Neural cell (in vitro differentiated cells): ENCODE results near the gene DSCAM. TPM values are rescaled to one million over a fixed set of nuclear protein-coding genes. Genes with fewer than 3 reads are reported as not detected.

Experiments used
- H2AFZ ChIP-seq: fragments of 200-600, 300-800 bp; sonication (generic), shearing (Covaris generic); 2 replicates; pipeline ENCODE4 v1.6.0; 2014; ENCODE audit warnings: low read depth, mild to moderate bottlenecking, antibody characterized with exemption, low read length, moderate library complexity
- H3F3A ChIP-seq: fragments of 200-600 bp; shearing (Covaris generic); 2 replicates; pipeline ENCODE4 v1.6.1; 2016; ENCODE audit warnings: mild to moderate bottlenecking, moderate library complexity, mixed read lengths, antibody characterized with exemption, low read length; ENCODE audit not compliant: insufficient read depth, poor library complexity, severe bottlenecking
- H3K27ac ChIP-seq: fragments of 200-600, 300-800 bp; sonication (generic), shearing (Covaris generic); 2 replicates; pipeline ENCODE4 v1.5.1; 2014; ENCODE audit warnings: mild to moderate bottlenecking, low read length, moderate library complexity
- H3K27me3 ChIP-seq: fragments of 300-800, 200-600 bp; sonication (generic), shearing (Covaris generic); 2 replicates; pipeline ENCODE4 v1.6.0; 2014; ENCODE audit warnings: mild to moderate bottlenecking, low read depth, low read length, moderate library complexity; ENCODE audit not compliant: insufficient read depth
- H3K36me3 ChIP-seq: fragments of 300-800, 200-600 bp; sonication (generic), shearing (Covaris generic); 2 replicates; pipeline ENCODE4 v1.5.1; 2014; ENCODE audit warnings: mild to moderate bottlenecking, antibody characterized with exemption, low read length, moderate library complexity; ENCODE audit not compliant: insufficient read depth
- H3K4me2 ChIP-seq: fragments of 300-800, 200-600 bp; sonication (generic), shearing (Covaris generic); 2 replicates; pipeline ENCODE4 v1.6.0; 2014; ENCODE audit warnings: mild to moderate bottlenecking, low read length
- H3K4me3 ChIP-seq: fragments of 300-800, 200-600 bp; sonication (generic), shearing (Covaris generic); 2 replicates; pipeline ENCODE4 v1.5.1; 2014; ENCODE audit warnings: mild to moderate bottlenecking, low read length, moderate library complexity
- H3K79me2 ChIP-seq: fragments of 200-600 bp; shearing (Covaris generic); replicated peaks from 2 replicates; pipeline ENCODE4 v1.6.0; 2014; ENCODE audit warnings: mild to moderate bottlenecking, low read length, moderate library complexity; ENCODE audit not compliant: insufficient read depth
- H3K9ac ChIP-seq: fragments of 300-800, 200-600 bp; sonication (generic), shearing (Covaris generic); 2 replicates; pipeline ENCODE4 v1.6.1; 2016; ENCODE audit warnings: mild to moderate bottlenecking, low read length, mixed read lengths
- H3K9me2 ChIP-seq: fragments of 200-600 bp; shearing (Covaris generic); 2 replicates; pipeline ENCODE4 v1.6.1; 2016; ENCODE audit warnings: mild to moderate bottlenecking, low read length, mixed read lengths; ENCODE audit not compliant: insufficient read depth
- H3K9me3 ChIP-seq: fragments of 200-600, 300-800 bp; sonication (generic), shearing (Covaris generic); 2 replicates; pipeline ENCODE4 v1.6.1; 2016; ENCODE audit warnings: mild to moderate bottlenecking, mixed run types, low read length, moderate library complexity, mixed read lengths
- H4K20me1 ChIP-seq: fragments of 200-600 bp; shearing (Covaris generic); 2 replicates; pipeline ENCODE4 v1.6.1; 2016; ENCODE audit warnings: mild to moderate bottlenecking, mixed run types; ENCODE audit not compliant: insufficient read depth
- EP300 ChIP-seq: fragments of 450-650 bp; conservative IDR thresholded peaks from 2 replicates; pipeline ENCODE4 v1.6.1; 2014; ENCODE audit warnings: antibody characterized with exemption, mild to moderate bottlenecking, moderate library complexity; ENCODE audit not compliant: poor library complexity, severe bottlenecking
- EZH2 ChIP-seq: fragments of 200-600, 300-800 bp; shearing (Covaris generic), sonication (generic); IDR thresholded peaks from 2 replicates; pipeline ENCODE4 v1.6.1; 2014; ENCODE audit warnings: antibody characterized with exemption, low read length, borderline replicate concordance, mild to moderate bottlenecking; ENCODE audit not compliant: insufficient read depth, poor library complexity, severe bottlenecking
- MXI1 ChIP-seq: fragments of 450-650 bp; conservative IDR thresholded peaks from 2 replicates; pipeline ENCODE4 v1.6.1; 2014; ENCODE audit warnings: antibody characterized with exemption, mild to moderate bottlenecking; ENCODE audit not compliant: poor library complexity, severe bottlenecking
- POLR2AphosphoS5 ChIP-seq: IDR thresholded peaks from 2 replicates; pipeline ENCODE4 v1.6.1; 2012
- RAD21 ChIP-seq: fragments of 450-650 bp; conservative IDR thresholded peaks from 2 replicates; pipeline ENCODE4 v1.6.1; 2014; ENCODE audit warnings: antibody characterized with exemption, mild to moderate bottlenecking, moderate library complexity
- SMC3 ChIP-seq: fragments of 450-650 bp; conservative IDR thresholded peaks from 2 replicates; pipeline ENCODE4 v1.6.1; 2014; ENCODE audit warnings: antibody characterized with exemption, mild to moderate bottlenecking, moderate library complexity; ENCODE audit not compliant: poor library complexity
- TAF1 ChIP-seq: IDR thresholded peaks from 2 replicates; pipeline ENCODE4 v1.6.1; 2012; ENCODE audit warnings: low read depth
- polyA plus RNA-seq: library from polyadenylated mRNA; depleted of rRNA; stranded (reverse); fragments of >200 nt; gene quantifications from 2 replicates; pipeline ENCODE4 v1.2.3, GENCODE V29; 2014
- TF ChIP-seq, protein P1 (sequence below): IDR thresholded peaks from 2 replicates; pipeline ENCODE4 v1.6.1; 2012; ENCODE audit warnings: borderline replicate concordance
- TF ChIP-seq, protein P2 (sequence below): fragments of 450-650 bp; IDR thresholded peaks from 2 replicates; pipeline ENCODE4 v1.5.1; 2014; ENCODE audit warnings: antibody characterized with exemption, mild to moderate bottlenecking, moderate library complexity; ENCODE audit not compliant: poor library complexity, severe bottlenecking

The DSCAM gene
- polyA plus RNA-seq, 1 donor from 2014 or later, result 5.3 TPM

DNA sequence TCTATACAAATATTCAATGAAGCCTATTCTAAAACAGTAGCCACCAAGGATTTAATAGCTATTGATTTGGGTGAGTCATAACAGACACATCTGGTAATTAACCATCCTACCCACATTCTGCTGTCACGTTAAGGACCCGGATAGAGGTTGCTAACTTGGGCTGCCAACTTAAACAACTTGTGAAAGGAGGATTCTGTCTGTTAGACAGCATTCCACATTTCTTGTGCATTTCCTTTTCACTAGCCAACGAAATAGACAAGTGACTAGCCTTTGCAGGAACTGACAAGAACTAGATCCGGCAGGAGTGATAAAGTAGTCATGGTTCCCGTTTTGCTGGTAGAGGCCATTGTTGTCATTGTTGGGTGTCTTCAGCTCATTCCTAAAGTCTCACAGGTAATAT lies 9.5 kb downstream of the DSCAM start:
- no peaks in the 10 kb centered on the region for H3K9me3 ChIP-seq
- H4K20me1 ChIP-seq, result no peaks in the 10 kb centered on the region
- no peak overlapping the region for H3K4me2 ChIP-seq
- H3K27ac ChIP-seq, result no peak overlapping the region
- H3F3A ChIP-seq, result no peaks in the 10 kb centered on the region
- no peaks in the 10 kb centered on the region for H3K36me3 ChIP-seq
- no peaks in the 10 kb centered on the region for H3K27me3 ChIP-seq
- no peak overlapping the region for H3K9ac ChIP-seq
- peaks cover 5% of the 10 kb centered on the region for H3K79me2 ChIP-seq
- no peak overlapping the region for H3K4me3 ChIP-seq
- H2AFZ ChIP-seq, result no peak overlapping the region
- TF ChIP-seq MXI1 (no peak), POLR2AphosphoS5 (no peak), TAF1 (no peak), EZH2 (no peak), EP300 (no peak), RAD21 (no peak), SMC3 (no peak)
- TF ChIP-seq, protein P1, sequence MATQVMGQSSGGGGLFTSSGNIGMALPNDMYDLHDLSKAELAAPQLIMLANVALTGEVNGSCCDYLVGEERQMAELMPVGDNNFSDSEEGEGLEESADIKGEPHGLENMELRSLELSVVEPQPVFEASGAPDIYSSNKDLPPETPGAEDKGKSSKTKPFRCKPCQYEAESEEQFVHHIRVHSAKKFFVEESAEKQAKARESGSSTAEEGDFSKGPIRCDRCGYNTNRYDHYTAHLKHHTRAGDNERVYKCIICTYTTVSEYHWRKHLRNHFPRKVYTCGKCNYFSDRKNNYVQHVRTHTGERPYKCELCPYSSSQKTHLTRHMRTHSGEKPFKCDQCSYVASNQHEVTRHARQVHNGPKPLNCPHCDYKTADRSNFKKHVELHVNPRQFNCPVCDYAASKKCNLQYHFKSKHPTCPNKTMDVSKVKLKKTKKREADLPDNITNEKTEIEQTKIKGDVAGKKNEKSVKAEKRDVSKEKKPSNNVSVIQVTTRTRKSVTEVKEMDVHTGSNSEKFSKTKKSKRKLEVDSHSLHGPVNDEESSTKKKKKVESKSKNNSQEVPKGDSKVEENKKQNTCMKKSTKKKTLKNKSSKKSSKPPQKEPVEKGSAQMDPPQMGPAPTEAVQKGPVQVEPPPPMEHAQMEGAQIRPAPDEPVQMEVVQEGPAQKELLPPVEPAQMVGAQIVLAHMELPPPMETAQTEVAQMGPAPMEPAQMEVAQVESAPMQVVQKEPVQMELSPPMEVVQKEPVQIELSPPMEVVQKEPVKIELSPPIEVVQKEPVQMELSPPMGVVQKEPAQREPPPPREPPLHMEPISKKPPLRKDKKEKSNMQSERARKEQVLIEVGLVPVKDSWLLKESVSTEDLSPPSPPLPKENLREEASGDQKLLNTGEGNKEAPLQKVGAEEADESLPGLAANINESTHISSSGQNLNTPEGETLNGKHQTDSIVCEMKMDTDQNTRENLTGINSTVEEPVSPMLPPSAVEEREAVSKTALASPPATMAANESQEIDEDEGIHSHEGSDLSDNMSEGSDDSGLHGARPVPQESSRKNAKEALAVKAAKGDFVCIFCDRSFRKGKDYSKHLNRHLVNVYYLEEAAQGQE, result no peak
- TF ChIP-seq, protein P2, sequence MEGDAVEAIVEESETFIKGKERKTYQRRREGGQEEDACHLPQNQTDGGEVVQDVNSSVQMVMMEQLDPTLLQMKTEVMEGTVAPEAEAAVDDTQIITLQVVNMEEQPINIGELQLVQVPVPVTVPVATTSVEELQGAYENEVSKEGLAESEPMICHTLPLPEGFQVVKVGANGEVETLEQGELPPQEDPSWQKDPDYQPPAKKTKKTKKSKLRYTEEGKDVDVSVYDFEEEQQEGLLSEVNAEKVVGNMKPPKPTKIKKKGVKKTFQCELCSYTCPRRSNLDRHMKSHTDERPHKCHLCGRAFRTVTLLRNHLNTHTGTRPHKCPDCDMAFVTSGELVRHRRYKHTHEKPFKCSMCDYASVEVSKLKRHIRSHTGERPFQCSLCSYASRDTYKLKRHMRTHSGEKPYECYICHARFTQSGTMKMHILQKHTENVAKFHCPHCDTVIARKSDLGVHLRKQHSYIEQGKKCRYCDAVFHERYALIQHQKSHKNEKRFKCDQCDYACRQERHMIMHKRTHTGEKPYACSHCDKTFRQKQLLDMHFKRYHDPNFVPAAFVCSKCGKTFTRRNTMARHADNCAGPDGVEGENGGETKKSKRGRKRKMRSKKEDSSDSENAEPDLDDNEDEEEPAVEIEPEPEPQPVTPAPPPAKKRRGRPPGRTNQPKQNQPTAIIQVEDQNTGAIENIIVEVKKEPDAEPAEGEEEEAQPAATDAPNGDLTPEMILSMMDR, result no peak
- no peaks in the 10 kb centered on the region for H3K9me2 ChIP-seq

DNA sequence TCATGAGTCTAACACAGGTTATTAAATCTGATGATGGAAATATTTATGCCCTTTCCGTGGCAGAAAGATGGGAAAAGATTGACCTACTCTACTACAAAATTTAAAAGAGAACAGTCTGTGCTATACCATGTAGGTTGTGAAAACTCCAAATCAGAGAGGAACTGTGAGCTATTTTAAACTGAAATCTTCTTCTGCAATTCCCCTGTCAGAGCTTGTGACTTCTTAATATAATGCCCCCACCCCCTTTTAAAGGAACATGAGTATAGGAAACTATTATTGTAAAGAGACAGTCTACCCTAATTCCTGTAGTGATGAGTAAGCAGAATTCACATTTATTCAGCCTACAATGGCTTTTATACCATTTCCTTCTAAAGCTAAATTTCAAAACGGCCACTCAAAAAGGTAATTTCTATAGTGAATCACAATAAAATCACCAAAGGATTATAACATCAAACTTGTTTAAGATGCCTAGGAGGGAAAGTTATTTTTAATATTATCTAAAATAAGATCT lies 11.7 kb downstream of the DSCAM start:
- no peaks in the 10 kb centered on the region for H3K79me2 ChIP-seq
- H3K9me2 ChIP-seq, result no peaks in the 10 kb centered on the region
- no peak overlapping the region for H2AFZ ChIP-seq
- no peak overlapping the region for H3K4me2 ChIP-seq
- H3K9me3 ChIP-seq, result no peaks in the 10 kb centered on the region
- no peak overlapping the region for H3K4me3 ChIP-seq
- no peaks in the 10 kb centered on the region for H3F3A ChIP-seq
- no peak overlapping the region for H3K27ac ChIP-seq
- H3K9ac ChIP-seq, result no peak overlapping the region
- TF ChIP-seq EZH2, result no peak
- TF ChIP-seq, protein P2, result no peak
- no peak for TF ChIP-seq SMC3
- no peak for TF ChIP-seq RAD21
- no peak for TF ChIP-seq EP300
- no peak for TF ChIP-seq TAF1
- no peak for TF ChIP-seq MXI1
- TF ChIP-seq, protein P1, result no peak
- TF ChIP-seq POLR2AphosphoS5, result no peak
- no peaks in the 10 kb centered on the region for H4K20me1 ChIP-seq
- H3K36me3 ChIP-seq, result no peaks in the 10 kb centered on the region
- H3K27me3 ChIP-seq, result no peaks in the 10 kb centered on the region
